Spleen (tissue), 11 donors: ENCODE measurements around the gene TMEM201. TPM values are rescaled to one million over a fixed set of nuclear protein-coding genes. Genes with fewer than 3 reads are reported as not detected.

Experiments
- DNase-seq: peaks from one replicate; pipeline ENCODE4 v3.0.0-alpha.2; 2020
- H3K27ac ChIP-seq, 8 donors: fragments of 200-600 bp; sonication (generic) in 7 of 8; 1 replicate in 4 of 8; 2 replicates in 4 of 8; pipeline versions ENCODE4 v1.5.0 to v1.8.0; 2016 to 2021; ENCODE audit warnings: inconsistent platforms in 4 of 8, mild to moderate bottlenecking in 4 of 8, moderate library complexity in 1 of 8
- H3K27me3 ChIP-seq, 7 donors: fragments of 200-600 bp; sonication (generic) in 6 of 7; replicated peaks in 1 of 7; 1 replicate in 4 of 7; 2 replicates in 3 of 7; pipeline versions ENCODE4 v1.5.0 to v1.8.0; 2016 to 2021; ENCODE audit warnings: inconsistent platforms in 3 of 7, mild to moderate bottlenecking in 1 of 7
- H3K36me3 ChIP-seq, 6 donors: fragments of 200-600 bp; sonication (generic) in 5 of 6; 1 replicate in 4 of 6; 2 replicates in 2 of 6; pipeline versions ENCODE4 v1.5.0 to v1.8.0; 2016 to 2021; ENCODE audit warnings: inconsistent platforms in 2 of 6
- H3K4me1 ChIP-seq, 6 donors: fragments of 200-600 bp; sonication (generic) in 5 of 6; 1 replicate in 3 of 6; 2 replicates in 3 of 6; pipeline versions ENCODE4 v1.5.0 to v1.8.0; 2016 to 2021; ENCODE audit warnings: inconsistent platforms in 3 of 6
- H3K4me3 ChIP-seq, 8 donors: fragments of 200-600 bp; sonication (generic) in 7 of 8; 1 replicate in 4 of 8; 2 replicates in 4 of 8; pipeline versions ENCODE4 v1.5.0 to v1.8.0; 2016 to 2021; ENCODE audit warnings: inconsistent platforms in 4 of 8, mild to moderate bottlenecking in 4 of 8, moderate library complexity in 2 of 8
- H3K9me3 ChIP-seq, 8 donors: fragments of 200-600 bp; sonication (generic) in 7 of 8; 1 replicate in 4 of 8; 2 replicates in 4 of 8; pipeline versions ENCODE4 v1.5.0 to v1.8.0; 2016 to 2021; ENCODE audit warnings: inconsistent platforms in 4 of 8
- CTCF ChIP-seq, 11 experiments: fragments of 200-600 bp in 7 of 11; fragments of 450-650 bp in 4 of 11; sonication (generic) in 4 of 11; IDR thresholded peaks in 8 of 11; conservative IDR thresholded peaks in 3 of 11; 1 replicate in 7 of 11; 2 replicates in 4 of 11; pipeline versions ENCODE4 v1.4.0 to v1.8.0; 2016 to 2021; ENCODE audit warnings: antibody characterized with exemption in 11 of 11, inconsistent platforms in 4 of 11, mild to moderate bottlenecking in 1 of 11
- POLR2A ChIP-seq, 3 donors: fragments of 450-650 bp; IDR thresholded peaks; one replicate each; pipeline ENCODE4 v1.5.1; 2017; ENCODE audit warnings: antibody characterized with exemption in 3 of 3, mild to moderate bottlenecking in 1 of 3
- POLR2AphosphoS5 ChIP-seq, 3 donors: sonication (generic); formaldehyde crosslinking; IDR thresholded peaks; one replicate each; pipeline ENCODE4 v1.5.1; 2017; ENCODE audit warnings: antibody characterized with exemption in 3 of 3
- WGBS, 5 donors: extraction: QIAGEN DNeasy Blood & Tissue Kit in 3 of 5; methylation state at CpG; one replicate each; pipeline versions ENCODE4 v1.1.5 to v1.1.7; 2013 to 2018; 5-methylcytosine and 5-hydroxymethylcytosine counted together
- intact Hi-C: fragments of 100-400 bp; cut with DNase I; formaldehyde crosslinking; loops from one replicate; pipeline ENCODE4 v1.15.0; 2023; ENCODE audit warnings: low total_unique reads
- polyA plus RNA-seq, 3 donors: library from polyadenylated mRNA; stranded (reverse); fragments of 200-250 nt; gene quantifications; one replicate each; pipeline ENCODE4 v1.2.1, GENCODE V29; 2013
- total RNA-seq, 7 donors: library from RNA; depleted of rRNA in 3 of 7; stranded (reverse); fragments of >200 nt in 3 of 7; fragmentation: NEBNext Ultra II Directional in 4 of 7; extraction: Animal tissue kit (Norgen Biotek cat#: 25700) in 4 of 7; gene quantifications; one replicate each; pipeline versions ENCODE4 v1.1.0 to v1.2.1, GENCODE V29; 2016 to 2021
- donor health status: healthy with polysubstance abuse.
- donor health status: DM: no; HTN: no; CAD: no; lungs with moderate emphysema.
- donor health status: DM: no; HTN: no; CAD: no.
- donor health status: Bipolar disorder and iron deficiency.
- donor health status: healthy.
- donor health status: DM: no; HTN: no; CAD: no.
- donor health status: DM: yes; HTN: yes; CAD: no.

The TMEM201 gene
- total and polyA plus RNA-seq, 10 donors, result 2.5 to 11.6 (median 6.3) TPM

GRCh38 chr1:9634582-9634981 is 45.9 kb downstream of the TMEM201 start:
- Histone ChIP-seq H3K36me3 (peaks cover 0 to 6% (median 0%) of the 10 kb centered on the region in 6 donors), H3K4me1 (peaks cover 0 to 80% (median 28%) of the 10 kb centered on the region in 6 donors), H3K27ac (no peak overlapping the region), H3K4me3 (no peak overlapping the region), H3K9me3 (peaks cover 0 to 4% (median 0%) of the 10 kb centered on the region in 8 donors), H3K27me3 (no peaks in the 10 kb centered on the region)
- DNase-seq, result no peak
- no peak for TF ChIP-seq POLR2A (IDR thresholded peaks at IDR 0.05)
- TF ChIP-seq CTCF (IDR thresholded peaks at IDR 0.05 in 8 of 11, conservative IDR thresholded peaks at IDR 0.05 in 3 of 11), result no peak
- no peak for TF ChIP-seq POLR2AphosphoS5 (IDR thresholded peaks at IDR 0.05)
- 72 to 83% (median 83%) methylated on average over 2 of the region's 2 CpGs for WGBS, 5 donors
- intact Hi-C loops, result no loop called here

GRCh38 chr1:9639227-9639626 is 50.5 kb downstream of the TMEM201 start:
- H3K9me3 ChIP-seq, result peaks cover 0 to 4% (median 0%) of the 10 kb centered on the region in 8 donors
- H3K4me3 ChIP-seq, result no peak overlapping the region
- H3K36me3 ChIP-seq, result peaks cover 0 to 11% (median 0%) of the 10 kb centered on the region in 6 donors
- intact Hi-C loops, result no loop called here
- no peaks in the 10 kb centered on the region for H3K27me3 ChIP-seq
- no peak for DNase-seq
- peaks cover 5 to 79% (median 29%) of the 10 kb centered on the region in 6 donors for H3K4me1 ChIP-seq
- 40 to 55% (median 47%) methylated on average over 6 of the region's 6 CpGs for WGBS, 5 donors
- no peak for TF ChIP-seq POLR2AphosphoS5 (IDR thresholded peaks at IDR 0.05)
- no peak for TF ChIP-seq CTCF (IDR thresholded peaks at IDR 0.05 in 8 of 11, conservative IDR thresholded peaks at IDR 0.05 in 3 of 11)
- no peak for TF ChIP-seq POLR2A (IDR thresholded peaks at IDR 0.05)
- H3K27ac ChIP-seq, result peak overlapping the region in 1 of 8 donors; percentile 22

- intact Hi-C loops, result no loop called here
- no peak for TF ChIP-seq POLR2AphosphoS5 (IDR thresholded peaks at IDR 0.05)
- TF ChIP-seq POLR2A (IDR thresholded peaks at IDR 0.05), result no peak
- no peak for TF ChIP-seq CTCF (IDR thresholded peaks at IDR 0.05 in 8 of 11, conservative IDR thresholded peaks at IDR 0.05 in 3 of 11)
- Histone ChIP-seq H3K4me3 (peak overlapping the region in 1 of 8 donors; percentile 28), H3K4me1 (peaks cover 18 to 94% (median 52%) of the 10 kb centered on the region in 6 donors), H3K9me3 (no peaks in the 10 kb centered on the region), H3K27me3 (no peaks in the 10 kb centered on the region), H3K27ac (peak overlapping the region; percentile 1 to 85 (median 68)), H3K36me3 (peaks cover 0 to 7% (median 0%) of the 10 kb centered on the region in 6 donors)
- no peak for DNase-seq
- 23 to 44% (median 29%) methylated on average over 8 of the region's 8 CpGs for WGBS, 5 donors
Measured at GRCh38 chr1:9643351-9644256, 54.9 kb downstream of the TMEM201 start.

GRCh38 chr1:9646037-9646436 is 57.3 kb downstream of the TMEM201 start:
- Histone ChIP-seq H3K9me3 (no peaks in the 10 kb centered on the region), H3K27me3 (peaks cover 0 to under 1% (median 0%) of the 10 kb centered on the region in 7 donors), H3K27ac (peak overlapping the region in 2 of 8 donors; percentile 82 to 83), H3K4me3 (no peak overlapping the region), H3K36me3 (peaks cover 0 to 7% (median 0%) of the 10 kb centered on the region in 6 donors), H3K4me1 (peaks cover 14 to 93% (median 44%) of the 10 kb centered on the region in 6 donors)
- DNase-seq, result no peak
- TF ChIP-seq POLR2A (IDR thresholded peaks at IDR 0.05), result no peak
- TF ChIP-seq CTCF (IDR thresholded peaks at IDR 0.05 in 8 of 11, conservative IDR thresholded peaks at IDR 0.05 in 3 of 11), result no peak
- intact Hi-C loops, result no loop called here
- WGBS, 5 donors, result 90 to 94% (median 92%) methylated on average over 13 of the region's 13 CpGs
